Fibroblast of upper back skin (primary cell): ENCODE results near the gene FRMD4B.

ENCODE experiments used
- DNase-seq: peaks from one replicate; pipeline ENCODE4 v3.0.0-alpha.2; 2013

FRMD4B gene

DNA sequence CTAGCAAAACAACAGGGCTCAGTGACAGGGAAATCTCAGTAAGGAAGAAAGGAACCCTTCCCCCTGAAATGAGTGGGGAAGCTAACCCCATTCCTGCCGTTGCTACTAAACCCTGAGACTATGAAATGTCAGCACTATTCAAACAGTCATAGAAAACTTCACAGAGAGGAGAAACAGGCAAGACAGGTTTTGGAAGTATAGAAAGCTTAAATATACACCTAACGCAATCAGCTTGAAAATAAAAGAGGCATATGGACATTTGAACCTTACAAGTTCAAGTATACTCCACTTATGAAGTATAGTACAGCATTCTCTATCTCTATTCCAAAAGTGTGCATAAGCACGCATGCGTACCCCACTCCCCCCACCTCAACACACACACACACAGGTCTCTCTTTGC, 17.6 kb upstream of the FRMD4B start:
- DNase-seq: no peak

DNA sequence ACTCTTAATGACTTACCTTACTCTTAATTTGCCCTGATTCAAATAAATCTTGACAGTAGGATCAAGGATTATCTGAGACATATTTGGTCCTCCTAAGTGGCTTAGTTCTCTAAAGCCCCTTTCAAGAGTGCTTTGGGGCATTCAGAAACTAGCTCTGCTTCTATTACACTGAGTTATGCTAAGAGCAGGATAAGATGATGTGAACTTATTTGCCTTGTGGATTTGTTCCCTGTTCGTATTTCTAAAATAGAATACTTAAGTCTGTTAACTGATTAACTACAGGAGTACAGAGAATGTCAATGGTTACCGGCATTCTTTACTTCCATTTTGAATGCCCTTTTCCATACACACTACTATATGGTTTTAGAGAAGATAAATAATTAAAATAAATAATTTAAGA, 14.8 kb upstream of the FRMD4B start:
- DNase-seq: no peak

DNA sequence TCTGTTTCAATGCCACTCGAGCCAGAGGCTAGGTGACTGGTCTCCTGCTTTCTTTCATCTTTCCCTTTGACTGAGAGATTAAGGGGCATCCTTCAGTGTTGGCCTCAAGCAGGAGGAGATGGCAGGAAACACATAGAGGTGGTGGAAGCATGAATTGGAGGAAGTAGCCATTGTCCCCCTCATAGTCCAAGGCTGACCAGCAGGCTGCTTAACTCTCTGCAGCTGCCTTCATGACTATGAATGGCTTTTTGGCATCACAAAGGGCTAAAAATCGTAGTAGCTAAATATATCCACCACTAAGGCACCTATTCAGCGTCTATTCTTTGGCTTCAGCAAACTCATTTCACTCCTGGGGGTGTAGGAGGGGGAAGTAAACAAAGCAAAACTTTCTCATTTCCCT, 7.0 kb upstream of the FRMD4B start:
- no peak for DNase-seq

DNA sequence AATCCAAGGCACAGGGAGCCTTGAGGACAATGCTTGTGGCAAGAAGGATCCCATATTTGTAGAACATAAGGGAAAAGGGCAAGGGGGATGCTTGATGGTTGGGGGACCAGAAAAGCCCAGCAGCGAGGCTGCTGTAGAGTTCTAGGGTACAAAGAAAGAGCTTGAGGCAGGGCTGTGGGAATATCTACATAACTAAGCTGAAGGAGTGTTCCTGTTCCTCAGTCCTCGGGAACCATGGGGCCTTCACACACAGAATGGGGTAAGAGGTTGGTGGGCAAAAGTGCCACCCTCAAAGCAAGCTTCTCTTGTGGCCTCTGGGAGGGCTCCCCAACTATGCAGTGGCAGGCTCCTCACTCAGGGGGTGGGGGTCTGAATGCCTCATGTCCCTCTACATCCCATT, 6.5 kb upstream of the FRMD4B start:
- DNase-seq: no peak

DNA sequence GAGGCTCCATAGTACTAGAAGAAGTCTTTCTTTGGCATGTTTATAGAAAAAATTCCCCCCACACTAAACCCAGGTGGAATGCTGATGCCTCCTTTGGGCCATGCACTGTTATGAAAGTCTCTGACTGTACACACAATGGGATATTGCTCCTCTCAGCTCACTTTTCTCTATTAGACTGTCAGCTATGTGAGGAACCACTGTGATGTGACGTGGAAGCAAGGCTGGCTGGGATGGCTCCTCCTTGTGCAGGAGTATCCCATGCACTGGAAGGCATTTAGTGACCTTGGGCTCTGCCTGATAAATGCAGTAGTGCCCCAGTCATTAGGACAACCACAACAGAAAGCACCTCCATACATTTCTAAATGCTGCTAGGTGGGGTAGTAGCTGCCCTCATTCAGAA, 5.7 kb upstream of the FRMD4B start:
- DNase-seq: no peak

DNA sequence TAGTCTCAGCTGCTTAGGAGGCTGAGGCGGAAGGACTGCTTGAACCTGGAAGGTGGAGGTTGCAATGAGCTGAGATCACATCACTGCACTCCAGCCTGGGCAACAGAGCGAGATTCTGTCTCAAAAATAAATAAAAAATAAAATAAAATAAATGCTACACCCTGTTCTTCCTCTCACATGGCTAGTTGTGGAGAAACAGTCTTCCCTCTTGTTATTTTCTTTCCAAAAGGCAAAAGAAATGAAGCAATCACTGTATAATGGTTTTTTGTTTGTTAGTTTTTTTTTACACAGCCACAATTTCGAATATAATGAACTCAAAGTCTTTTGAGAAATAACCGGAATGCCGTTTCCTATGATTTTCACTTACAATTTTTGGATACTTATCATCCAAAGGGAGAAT, 4.9 kb upstream of the FRMD4B start:
- DNase-seq: no peak

DNA sequence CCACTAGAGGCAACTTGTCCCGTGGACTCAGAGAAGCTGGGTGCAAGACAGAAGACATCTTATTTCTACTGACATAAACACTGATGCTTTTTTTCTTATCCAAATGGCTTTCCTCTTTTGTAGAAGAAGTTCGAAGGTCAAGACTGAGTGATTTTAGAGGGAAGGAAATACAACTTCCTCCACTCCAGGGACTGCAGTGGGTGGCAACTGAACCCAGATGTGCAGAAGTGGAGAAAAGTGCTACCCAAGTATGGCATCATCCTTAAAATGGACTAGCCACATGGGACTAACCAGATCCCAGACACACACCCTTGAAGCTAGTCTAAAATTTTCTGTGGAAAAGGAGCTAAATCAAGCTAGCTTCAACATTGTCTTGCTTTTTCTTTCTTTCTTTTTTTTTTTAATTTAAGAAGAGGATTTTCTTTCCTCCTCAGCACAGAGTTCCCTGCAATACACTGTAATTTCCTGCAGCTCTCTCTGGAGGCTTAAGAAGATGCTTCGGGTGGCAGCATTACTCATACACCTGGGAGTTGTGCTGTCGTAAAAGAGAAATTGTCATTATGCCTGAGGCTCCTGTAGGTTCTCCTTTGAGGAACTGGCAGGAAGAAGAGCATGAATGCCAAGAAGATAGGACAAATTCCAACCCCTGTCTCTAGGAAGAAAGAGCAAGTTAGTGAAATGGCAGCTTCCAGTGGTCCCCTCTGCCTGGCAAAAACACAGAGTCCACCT, 3.8 kb upstream of the FRMD4B start:
- DNase-seq: no peak

DNA sequence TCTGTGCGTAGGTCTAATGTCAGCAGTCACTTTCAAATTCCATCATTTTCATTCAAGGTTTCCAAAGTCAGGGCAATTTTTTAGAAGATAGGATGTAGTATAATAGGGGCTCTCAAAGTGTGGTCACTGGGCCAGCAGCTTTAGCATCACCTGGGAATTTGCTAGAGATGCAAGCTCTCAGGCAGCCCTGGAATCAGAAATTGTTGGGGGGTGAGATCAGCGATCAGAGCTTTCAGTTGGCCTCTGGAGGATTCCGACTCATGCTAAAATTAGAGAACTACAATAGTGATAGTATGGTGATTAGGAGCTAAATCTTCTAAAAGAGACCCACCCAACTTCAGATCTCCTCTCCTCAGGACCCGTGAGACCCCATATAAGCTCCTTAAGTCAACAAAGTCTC, 2.4 kb upstream of the FRMD4B start:
- peak; percentile 38 for DNase-seq

DNA sequence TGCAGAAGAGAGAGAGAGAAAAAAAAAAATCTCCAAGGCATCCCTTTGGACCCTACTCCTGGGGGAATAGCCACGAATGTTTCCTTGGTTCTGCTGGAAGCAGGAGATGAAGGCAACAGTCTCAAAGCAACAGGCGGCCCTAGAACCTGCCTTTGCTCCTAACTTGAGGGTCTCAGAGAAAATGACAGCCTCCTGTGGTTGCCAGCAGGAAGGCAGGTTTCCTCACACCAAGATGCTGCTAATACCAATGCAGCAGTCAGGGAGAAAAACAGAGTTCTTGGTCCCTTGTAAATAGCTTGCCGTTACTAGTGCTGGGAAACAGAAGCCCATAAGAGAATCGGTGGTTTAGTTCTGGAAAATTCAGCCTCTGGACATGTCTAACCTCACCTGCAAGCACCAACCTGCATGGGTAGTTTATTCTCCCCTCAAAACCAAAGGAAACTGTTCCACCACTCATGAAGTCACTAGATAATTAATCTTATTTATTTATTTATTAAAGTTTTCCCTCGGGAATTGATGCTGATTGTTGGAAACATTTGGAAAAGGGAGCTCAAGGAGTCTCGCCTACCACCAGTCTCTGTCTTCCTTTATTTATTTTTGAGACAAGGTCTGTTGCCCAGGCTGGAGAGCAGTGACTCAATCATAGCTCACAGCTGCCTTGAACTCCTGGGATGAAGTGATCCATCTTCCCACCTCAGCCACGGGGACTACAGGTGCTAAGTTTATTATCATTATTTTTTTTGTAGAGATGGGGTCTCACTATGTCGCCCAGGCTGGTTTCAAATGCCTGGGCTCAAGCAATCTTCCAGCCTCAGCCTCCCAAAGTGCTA, 883 bp upstream of the FRMD4B start:
- DNase-seq: no peak

DNA sequence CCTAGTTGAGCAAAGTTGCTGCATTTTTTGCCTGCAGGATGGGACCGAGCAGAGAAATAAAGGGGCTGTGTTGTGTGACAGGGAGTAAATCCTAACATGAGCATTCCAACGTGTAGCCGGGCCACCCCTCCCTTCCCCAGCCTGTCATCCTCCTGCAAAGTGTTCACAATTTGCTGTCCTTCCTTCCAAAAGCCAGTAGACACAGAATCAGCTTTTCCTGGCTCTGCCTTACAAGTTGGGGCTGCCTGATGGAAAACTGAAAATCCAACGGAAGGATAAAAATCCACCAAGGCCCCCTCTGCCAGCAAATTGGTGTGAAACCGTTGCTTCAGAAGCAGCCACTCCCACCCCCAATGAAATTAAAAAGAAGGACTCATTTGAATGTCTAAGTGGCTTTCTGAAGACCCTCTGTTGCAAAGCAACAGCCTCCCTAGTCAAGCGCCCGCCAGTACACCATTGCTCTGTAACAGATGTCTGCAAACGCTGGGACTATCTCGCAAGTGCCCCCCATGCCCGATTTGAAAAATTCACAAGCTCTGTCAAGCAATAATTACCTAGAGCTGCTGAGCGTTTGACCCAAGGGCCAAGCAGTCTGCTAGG, 665 bp downstream of the FRMD4B start:
- no peak for DNase-seq

DNA sequence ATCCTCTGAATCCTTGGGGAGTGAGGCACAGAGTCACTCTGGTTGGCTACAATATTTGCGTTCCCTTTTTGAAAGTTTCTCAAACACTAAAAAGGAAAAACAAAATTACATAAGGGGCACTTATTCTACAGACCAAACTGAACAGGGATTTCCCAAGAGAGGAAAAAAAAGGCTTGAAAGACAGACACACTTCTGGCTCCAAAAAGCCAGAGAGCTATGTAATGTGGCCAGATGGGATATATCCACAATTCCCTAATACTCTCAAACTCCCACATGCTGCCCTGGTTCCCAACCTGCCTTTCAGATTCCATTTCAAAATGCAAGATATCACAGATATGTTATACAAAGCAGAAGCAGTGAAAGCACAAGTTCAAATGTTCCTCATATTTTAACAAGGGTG, 1.6 kb downstream of the FRMD4B start:
- DNase-seq: no peak

DNA sequence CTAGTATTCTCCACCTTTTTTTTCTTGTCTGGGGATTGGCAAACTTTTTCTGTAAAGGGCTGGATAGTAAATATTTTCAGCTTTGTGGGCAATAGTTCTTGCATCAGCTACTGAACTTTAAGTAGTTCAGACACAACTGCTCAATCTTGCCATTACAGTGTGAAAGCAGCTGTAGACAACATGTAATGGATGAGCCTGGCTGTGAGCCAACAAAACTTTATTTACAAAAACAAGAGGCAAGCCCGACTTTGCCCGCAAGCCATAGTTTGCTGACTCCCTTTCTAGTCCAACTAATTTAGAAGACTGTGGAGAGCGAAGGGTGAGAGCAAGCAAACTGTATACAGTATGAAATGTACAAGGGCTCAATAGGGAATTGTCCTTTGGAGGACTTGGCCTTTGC, 6.2 kb downstream of the FRMD4B start:
- no peak for DNase-seq

DNA sequence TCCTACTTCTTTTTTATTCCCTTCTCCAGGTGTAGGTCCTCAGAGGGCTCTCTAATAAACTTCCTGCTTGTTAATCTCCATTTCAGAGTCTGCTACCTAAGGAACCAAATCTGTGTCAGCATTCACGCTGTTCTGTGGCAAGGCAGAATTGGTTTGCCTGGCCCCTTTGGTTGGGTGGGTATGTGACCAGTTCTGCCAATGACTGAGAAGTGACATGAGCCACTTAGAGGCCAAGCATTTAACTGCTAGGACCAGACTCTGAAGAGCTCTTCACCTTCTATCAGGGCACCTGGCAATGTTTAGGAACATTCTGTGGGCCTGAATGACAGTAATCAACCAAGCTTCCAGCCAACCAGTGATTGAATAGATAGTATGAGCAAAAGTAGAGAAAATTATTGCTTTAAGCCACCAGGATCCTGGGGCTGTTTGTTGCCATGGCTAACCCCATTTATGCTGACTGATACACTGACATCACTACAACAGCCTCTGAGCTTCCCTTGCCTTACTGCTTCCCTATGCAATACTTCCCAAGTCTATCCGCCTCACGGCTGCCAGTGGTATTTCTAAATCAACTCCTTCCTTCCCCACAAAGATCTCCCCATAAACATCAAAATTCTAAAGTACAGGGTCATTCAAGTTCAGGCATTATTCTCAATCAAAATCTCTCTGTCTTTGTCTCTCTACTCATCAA, 7.6 kb downstream of the FRMD4B start:
- DNase-seq: no peak

DNA sequence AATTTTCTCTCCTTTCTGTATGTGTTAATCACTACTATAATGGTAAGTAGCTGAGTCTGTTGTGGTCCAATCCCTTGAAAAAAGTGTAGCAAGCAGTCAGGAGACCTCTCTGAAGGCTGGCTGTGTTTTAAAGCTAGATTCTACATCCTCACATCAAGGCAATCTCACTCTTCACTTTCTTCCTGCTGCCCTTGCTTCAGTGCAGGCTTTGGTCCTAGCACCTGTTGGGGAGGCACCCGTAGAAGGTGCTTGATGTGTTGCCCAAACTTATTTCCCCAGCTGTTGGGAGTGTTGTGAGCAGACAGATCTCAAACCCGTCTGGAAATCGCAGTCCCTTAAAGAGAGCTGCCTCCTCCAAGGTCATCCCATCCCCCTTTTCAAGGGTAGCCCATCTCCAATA, 8.6 kb downstream of the FRMD4B start:
- no peak for DNase-seq

DNA sequence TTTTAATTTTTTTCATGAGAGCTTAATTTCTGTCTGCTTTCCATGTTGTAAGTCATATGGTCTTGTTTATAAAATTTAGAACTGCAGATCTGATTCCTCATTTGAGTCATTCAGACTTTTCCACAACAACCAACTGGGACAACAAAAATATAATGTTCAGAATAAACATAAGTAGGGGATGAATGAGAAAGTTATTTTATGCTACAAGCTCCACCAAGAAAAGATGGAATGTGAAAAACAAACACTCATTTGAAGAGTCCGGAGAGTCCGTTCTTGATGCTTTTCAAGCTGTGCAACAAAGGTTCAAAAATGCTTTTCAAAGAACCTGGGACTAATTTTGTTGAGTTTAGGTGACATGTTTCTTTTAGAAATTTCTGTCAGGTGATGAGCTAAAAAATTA, 9.2 kb downstream of the FRMD4B start:
- DNase-seq: no peak

DNA sequence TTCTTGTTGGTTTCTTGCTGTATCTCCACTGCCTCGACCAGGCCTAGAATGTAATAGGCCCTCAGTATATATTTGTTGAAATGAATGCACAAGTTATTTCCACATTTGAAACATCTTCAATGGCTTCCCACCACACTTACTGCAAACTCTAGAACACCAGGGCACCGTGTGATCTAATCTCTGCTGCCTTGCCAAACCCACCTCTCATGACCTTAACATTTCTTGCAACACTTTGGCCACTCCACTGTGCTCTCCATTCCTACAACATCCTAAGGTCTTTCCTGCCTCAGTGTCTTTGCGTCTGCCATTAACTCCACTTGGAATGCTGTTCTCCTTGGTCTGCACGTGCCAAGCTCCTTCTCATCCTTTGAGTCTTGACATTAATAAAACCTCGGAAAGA, 14.1 kb downstream of the FRMD4B start:
- no peak for DNase-seq

DNA sequence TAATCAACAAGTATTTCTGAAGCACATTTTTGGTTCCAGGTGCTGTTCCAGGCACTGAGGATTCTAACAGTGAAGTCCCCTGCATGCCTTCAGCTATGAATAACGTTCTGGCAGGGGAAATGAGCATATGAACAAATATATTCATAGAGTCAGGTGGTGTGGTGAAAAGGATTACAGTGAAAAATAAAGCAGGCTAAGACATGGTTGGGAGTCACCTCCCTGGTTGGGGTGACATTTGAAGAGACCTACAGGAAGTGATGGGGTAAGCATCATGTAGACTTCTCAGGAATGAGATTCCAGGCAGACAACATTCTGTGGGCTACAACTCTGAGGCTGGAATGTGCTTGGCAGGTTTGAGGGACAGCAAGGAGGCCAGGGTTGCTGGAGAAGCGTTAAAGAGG, 15.0 kb downstream of the FRMD4B start:
- peak; percentile 44 for DNase-seq

DNA sequence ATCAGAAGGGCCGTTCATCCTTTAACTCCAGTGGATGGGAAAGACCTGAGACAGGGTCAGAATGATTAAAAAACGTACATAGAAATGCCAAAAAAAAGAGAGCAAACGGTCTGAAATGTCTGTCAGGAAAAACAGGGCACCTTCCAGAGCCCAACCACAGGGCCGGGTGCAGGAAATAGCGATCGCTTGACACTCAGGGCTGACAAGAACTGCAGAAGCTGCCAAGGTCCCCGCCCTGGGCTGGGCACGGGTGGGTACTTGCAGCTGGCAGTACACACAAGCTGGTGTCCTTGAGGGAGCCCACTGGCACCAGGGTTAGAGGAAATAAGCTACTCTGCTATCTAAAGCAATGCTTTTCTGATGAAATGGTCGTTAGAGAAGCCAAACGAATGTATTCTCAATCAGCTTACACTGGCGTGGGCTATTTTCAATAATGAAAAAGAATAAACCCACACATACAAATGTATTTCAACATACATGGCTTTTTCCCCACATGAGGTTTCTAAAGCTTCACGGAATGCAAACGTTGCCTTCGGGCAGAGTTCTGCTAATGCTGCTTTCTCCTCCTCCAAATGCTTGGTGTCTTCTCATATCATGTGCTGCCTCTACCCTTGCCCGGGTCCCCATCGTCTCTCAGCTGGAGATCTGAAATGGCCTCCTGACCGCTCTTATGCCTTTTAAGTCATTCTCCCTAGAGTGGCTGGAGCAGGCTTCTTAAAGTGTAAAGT, 15.6 kb downstream of the FRMD4B start:
- no peak for DNase-seq

DNA sequence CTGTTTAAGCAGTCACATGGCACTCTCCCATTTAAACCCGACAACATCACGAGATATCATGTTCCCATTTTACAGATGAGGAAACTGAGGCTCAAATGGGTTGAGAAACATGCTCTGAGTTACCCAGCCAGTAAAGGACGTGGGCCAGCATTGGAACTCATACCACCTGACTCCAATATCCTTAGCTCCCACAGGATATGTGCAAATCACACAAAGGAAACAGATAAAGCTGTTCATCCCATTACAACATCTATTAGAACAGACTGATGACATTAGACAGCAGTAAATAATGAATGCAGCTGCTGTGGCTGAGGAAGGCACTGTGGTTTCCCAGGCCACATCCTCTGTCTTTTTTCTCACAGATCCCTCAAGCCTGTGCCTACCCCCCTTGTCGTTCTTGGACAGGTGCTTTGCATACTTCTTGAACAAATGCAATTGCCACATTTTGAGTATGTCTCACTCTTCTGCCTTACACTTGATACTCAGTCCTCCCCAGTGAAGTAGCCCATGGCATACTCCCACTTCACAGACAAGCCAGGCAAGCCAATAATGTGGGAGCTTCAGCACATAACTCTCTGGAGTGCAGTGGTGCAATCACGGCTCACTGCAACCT, 17.7 kb downstream of the FRMD4B start:
- DNase-seq: peak; percentile 21

DNA sequence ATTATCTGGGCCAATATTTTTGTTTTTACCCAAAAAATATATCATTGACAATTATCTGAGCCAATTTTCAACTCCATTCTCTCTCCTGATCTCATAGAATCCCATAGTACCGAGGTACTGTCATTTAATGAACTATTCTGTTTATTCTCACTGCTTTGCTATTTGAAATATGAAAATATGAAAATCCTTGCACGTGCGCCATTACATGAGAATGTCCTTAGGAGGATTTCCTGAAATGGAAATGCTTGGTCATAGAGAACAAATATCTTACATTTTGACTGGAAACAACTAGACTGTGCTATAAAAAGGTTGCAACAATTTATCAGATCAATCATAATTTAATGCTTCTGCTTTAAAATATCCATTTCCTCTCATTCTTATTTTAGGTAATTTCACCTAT, 18.3 kb downstream of the FRMD4B start:
- DNase-seq: no peak

DNA sequence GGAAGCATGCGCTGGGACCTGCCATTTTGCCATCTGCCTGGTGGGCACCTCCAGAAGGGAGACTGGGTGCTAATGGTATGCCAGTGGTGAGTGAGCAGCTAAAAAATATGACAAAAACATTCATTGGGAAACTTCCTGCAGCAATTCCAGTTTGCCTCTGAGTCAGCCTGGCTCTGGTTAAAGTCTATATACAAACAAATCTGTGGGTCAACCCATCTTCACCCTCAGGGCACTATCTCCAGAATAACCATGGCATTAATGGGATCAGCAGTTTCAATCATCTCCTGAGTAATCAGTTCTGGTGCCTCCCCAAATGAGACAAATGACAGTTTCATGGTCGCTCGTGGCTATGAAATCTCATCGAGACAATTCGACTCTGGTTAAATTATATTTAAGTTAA, 21.5 kb downstream of the FRMD4B start:
- DNase-seq: no peak

DNA sequence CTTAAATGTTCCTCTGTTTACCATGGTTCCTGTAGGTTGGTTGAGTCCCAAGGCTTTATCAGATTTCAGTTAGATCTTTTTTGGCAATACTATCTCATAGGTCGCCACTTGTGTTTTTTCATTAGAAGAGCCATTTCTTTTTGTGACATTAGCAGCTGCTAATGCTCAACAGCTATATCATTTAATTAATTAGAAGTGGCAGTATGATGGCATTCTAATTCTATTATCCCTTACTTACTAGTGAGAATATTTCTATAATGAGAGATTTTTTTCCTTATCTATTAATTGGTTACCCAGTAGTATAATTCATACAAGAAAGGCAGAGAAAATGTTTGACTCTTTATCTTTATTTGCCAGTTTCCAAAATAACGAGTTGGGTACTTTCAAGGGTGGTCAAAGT, 25.2 kb downstream of the FRMD4B start:
- DNase-seq: no peak

DNA sequence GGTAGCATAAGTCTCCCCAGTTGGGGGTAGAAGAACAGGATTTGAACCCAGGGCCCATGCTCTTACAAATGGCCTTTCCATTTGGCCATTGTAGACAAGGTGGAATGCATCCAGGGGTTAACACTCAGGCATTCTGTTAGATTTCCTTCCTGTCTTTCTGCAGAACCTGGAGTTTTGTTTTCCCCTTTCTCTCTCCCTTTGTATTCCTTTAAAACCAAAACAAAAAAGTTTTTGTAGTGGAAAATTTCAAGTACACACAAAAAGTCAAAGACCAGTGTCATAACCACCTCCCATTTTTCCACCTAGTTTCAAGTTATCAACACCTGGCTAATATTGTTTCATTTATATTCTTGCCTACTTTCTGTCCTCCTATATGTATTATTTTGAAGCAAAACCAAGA, 26.0 kb downstream of the FRMD4B start:
- DNase-seq: no peak
